PC-9 (cell line): Measurements from ENCODE around the gene CDH15.

ENCODE experiments used
- CTCF ChIP-seq: fragments of 200-600 bp; sonication (generic); conservative IDR thresholded peaks from 2 replicates; pipeline ENCODE4 v1.6.1; 2017; ENCODE audit warnings: mixed run types, antibody characterized with exemption, mild to moderate bottlenecking, moderate library complexity
- EZH2 ChIP-seq: fragments of 200-600 bp; sonication (generic); IDR thresholded peaks from 2 replicates; pipeline ENCODE4 v1.8.0; 2017; ENCODE audit warnings: antibody characterized with exemption, low read depth

DNA sequence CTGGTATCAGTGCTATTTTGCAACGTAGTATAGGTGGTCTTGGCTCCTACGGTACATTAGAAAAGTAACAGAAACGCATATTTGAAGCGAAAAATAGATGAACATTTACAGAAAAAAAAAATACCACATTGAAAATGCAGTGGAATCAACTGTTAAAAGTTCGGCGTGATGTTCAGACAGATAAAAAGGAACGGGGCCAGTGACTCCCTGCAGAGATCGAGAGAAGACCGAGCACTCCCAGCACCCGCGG, 45.5 kb downstream of the CDH15 start:
- TF ChIP-seq CTCF = no peak
- TF ChIP-seq EZH2 = no peak
